ENCODE measurements around the gene AUTS2. TPM values are rescaled to one million over a fixed set of nuclear protein-coding genes. Genes with fewer than 3 reads are reported as not detected.

The AUTS2 gene
- total and polyA plus RNA-seq, 2 experiments from 2014 or later = 32.0 to 91.0 TPM

- TF ChIP-seq STAT1 (IDR thresholded peaks at IDR 0.05; ENCODE audit: unreplicated experiment) (no peak), CREB1 (CRISPR knock-in tag; IDR thresholded peaks at IDR 0.05; ENCODE audit: low read depth) (no peak), EZH2phosphoT487 (IDR thresholded peaks at IDR 0.05; ENCODE audit: unreplicated experiment) (no peak), JUNB (IDR thresholded peaks at IDR 0.05; ENCODE audit: unreplicated experiment) (no peak), ZNF114 (CRISPR knock-in tag; IDR thresholded peaks at IDR 0.05) (no peak), NANOG (IDR thresholded peaks at IDR 0.05; ENCODE audit: borderline replicate concordance) (no peak), EZH2 (IDR thresholded peaks at IDR 0.05; ENCODE audit: low read depth, unreplicated experiment) (no peak)
- TF ChIP-seq, protein P1, sequence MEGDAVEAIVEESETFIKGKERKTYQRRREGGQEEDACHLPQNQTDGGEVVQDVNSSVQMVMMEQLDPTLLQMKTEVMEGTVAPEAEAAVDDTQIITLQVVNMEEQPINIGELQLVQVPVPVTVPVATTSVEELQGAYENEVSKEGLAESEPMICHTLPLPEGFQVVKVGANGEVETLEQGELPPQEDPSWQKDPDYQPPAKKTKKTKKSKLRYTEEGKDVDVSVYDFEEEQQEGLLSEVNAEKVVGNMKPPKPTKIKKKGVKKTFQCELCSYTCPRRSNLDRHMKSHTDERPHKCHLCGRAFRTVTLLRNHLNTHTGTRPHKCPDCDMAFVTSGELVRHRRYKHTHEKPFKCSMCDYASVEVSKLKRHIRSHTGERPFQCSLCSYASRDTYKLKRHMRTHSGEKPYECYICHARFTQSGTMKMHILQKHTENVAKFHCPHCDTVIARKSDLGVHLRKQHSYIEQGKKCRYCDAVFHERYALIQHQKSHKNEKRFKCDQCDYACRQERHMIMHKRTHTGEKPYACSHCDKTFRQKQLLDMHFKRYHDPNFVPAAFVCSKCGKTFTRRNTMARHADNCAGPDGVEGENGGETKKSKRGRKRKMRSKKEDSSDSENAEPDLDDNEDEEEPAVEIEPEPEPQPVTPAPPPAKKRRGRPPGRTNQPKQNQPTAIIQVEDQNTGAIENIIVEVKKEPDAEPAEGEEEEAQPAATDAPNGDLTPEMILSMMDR (conservative IDR thresholded peaks at IDR 0.05; ENCODE audit: low read depth in 2 of 2) = no peak
These were observed 1009.5 kb downstream of the AUTS2 start (continued) for GRCh38 chr7:70607759-70608158.

DNA sequence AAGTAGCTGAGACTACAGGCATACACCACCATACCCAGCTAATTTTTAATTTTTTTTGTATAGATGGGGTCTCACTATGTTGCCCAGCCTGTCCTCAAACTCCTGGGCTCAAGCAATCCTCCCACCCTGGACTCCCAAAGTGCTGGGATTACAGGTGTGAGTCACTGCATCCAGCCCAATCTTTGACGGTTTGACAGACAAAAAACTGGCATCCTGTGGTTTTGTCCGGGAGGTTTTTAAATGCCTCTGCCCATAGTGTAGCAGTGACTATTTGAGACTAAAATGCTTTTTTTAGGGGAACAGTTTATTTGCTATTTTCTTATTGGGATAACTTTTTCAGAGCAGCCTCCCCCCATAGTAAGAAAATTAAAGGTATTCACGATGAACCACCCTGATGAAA, 1010.0 kb downstream of the AUTS2 start:
- TF ChIP-seq, protein P2, sequence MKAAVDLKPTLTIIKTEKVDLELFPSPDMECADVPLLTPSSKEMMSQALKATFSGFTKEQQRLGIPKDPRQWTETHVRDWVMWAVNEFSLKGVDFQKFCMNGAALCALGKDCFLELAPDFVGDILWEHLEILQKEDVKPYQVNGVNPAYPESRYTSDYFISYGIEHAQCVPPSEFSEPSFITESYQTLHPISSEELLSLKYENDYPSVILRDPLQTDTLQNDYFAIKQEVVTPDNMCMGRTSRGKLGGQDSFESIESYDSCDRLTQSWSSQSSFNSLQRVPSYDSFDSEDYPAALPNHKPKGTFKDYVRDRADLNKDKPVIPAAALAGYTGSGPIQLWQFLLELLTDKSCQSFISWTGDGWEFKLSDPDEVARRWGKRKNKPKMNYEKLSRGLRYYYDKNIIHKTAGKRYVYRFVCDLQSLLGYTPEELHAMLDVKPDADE (IDR thresholded peaks at IDR 0.05) = no peak
- no peak for TF ChIP-seq ZNF114 (CRISPR knock-in tag; IDR thresholded peaks at IDR 0.05)
- TF ChIP-seq CREB1 (CRISPR knock-in tag; IDR thresholded peaks at IDR 0.05; ENCODE audit: low read depth) = no peak
- no peak for TF ChIP-seq STAT1 (IDR thresholded peaks at IDR 0.05; ENCODE audit: unreplicated experiment)
- TF ChIP-seq POLR2AphosphoS5 (IDR thresholded peaks at IDR 0.05; ENCODE audit: low read depth) = no peak
- TF ChIP-seq EZH2phosphoT487 (IDR thresholded peaks at IDR 0.05; ENCODE audit: unreplicated experiment) = no peak
- no peaks in the 10 kb centered on the region for H3F3A ChIP-seq (replicated peaks; ENCODE audit: low read depth)
- no peak overlapping the region for H3K4me2 ChIP-seq
- Mint-ChIP-seq H3K27me3 (ENCODE audit: insufficient read depth, low read depth, poor library complexity) (no peaks in the 10 kb centered on the region), H3K36me3 (ENCODE audit: low read depth) (no peaks in the 10 kb centered on the region), H3K4me1 (peaks cover 5% of the 10 kb centered on the region; the same call in 2 of the 3 replicates), H3K9me3 (peaks cover 3% of the 10 kb centered on the region; the same call in 1 of the 3 replicates), H3K27ac (no peak overlapping the region), H3K4me3 (no peak overlapping the region)
- H3K4me3 ChIP-seq = no peak overlapping the region
- no peaks in the 10 kb centered on the region for H3K4me1 ChIP-seq (ENCODE audit: insufficient read depth)
- H3K27me3 ChIP-seq (ENCODE audit: insufficient read depth) = no peaks in the 10 kb centered on the region
- no peak overlapping the region for H3K27ac ChIP-seq (ENCODE audit: low read depth)
- DNase-seq (ENCODE audit: low spot score) = no peak
- H3K79me2 ChIP-seq (replicated peaks; ENCODE audit: insufficient read depth) = no peaks in the 10 kb centered on the region
- H2AFZ ChIP-seq = no peak overlapping the region
- H3K36me3 ChIP-seq (ENCODE audit: insufficient read depth) = no peaks in the 10 kb centered on the region
- no peaks in the 10 kb centered on the region; the same call in 1 of the 2 replicates for H3K9me2 ChIP-seq (ENCODE audit: insufficient read depth)
- ATAC-seq = no peak
- no peaks in the 10 kb centered on the region for H4K20me1 ChIP-seq (replicated peaks; ENCODE audit: insufficient read depth)

DNA sequence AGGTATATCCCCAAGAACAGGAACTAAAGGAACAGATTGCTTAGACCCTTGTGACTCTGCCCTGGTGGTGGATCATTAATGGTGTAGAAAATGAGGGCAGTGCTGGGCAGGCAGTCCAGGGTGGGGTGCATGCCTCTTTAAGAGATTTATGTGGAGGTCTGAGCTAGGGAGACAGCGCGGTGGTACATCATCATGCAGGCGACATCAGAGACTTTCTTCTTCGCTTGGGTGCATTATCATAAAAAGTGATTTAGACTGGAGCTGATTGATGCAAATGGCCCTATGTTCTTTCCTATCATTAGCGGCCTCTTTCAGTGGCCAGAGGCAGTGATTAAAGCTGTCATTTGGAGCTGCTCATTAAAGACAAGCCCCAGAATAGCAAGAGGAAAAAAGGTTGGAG, 1014.5 kb downstream of the AUTS2 start:
- ATAC-seq (no peak), DNase-seq (ENCODE audit: low spot score) (no peak)
- peaks cover 9% of the 10 kb centered on the region for H3K4me1 ChIP-seq (ENCODE audit: insufficient read depth)
- H3K27ac ChIP-seq (ENCODE audit: low read depth) = no peak overlapping the region
- Mint-ChIP-seq H3K4me1 (peaks cover 25% of the 10 kb centered on the region), H3K4me3 (no peak overlapping the region), H3K27me3 (ENCODE audit: insufficient read depth, low read depth, poor library complexity) (peaks cover 15% of the 10 kb centered on the region), H3K9me3 (no peaks in the 10 kb centered on the region; the same call in 1 of the 3 replicates), H3K36me3 (ENCODE audit: low read depth) (0 out of 3 replicates have a peak, but pooled peaks cover 4% of the 10 kb centered on the region), H3K27ac (no peak overlapping the region)
- H3K79me2 ChIP-seq (replicated peaks; ENCODE audit: insufficient read depth) = no peaks in the 10 kb centered on the region
- H3K36me3 ChIP-seq (ENCODE audit: insufficient read depth) = no peaks in the 10 kb centered on the region
- H3K27me3 ChIP-seq (ENCODE audit: insufficient read depth) = no peaks in the 10 kb centered on the region
- H2AFZ ChIP-seq = no peak overlapping the region
- H3K4me2 ChIP-seq = no peak overlapping the region
- H3F3A ChIP-seq (replicated peaks; ENCODE audit: low read depth) = no peaks in the 10 kb centered on the region
- H4K20me1 ChIP-seq (replicated peaks; ENCODE audit: insufficient read depth) = no peaks in the 10 kb centered on the region
- no peak overlapping the region for H3K4me3 ChIP-seq
- H3K9me2 ChIP-seq (ENCODE audit: insufficient read depth) = peaks cover 4% of the 10 kb centered on the region; the same call in 1 of the 2 replicates
- TF ChIP-seq CREB1 (CRISPR knock-in tag; IDR thresholded peaks at IDR 0.05; ENCODE audit: low read depth) = no peak
- TF ChIP-seq ZNF331 (CRISPR knock-in tag; IDR thresholded peaks at IDR 0.05; ENCODE audit: low read depth) = no peak
- TF ChIP-seq NANOG (IDR thresholded peaks at IDR 0.05; ENCODE audit: borderline replicate concordance) = no peak
- no peak for TF ChIP-seq ZNF114 (CRISPR knock-in tag; IDR thresholded peaks at IDR 0.05)
- TF ChIP-seq REST (IDR thresholded peaks at IDR 0.05; ENCODE audit: unreplicated experiment) = no peak
- TF ChIP-seq, protein P1 (conservative IDR thresholded peaks at IDR 0.05; ENCODE audit: low read depth in 2 of 2) = no peak
- TF ChIP-seq, protein P2 (IDR thresholded peaks at IDR 0.05) = no peak

Data from GM23338 (cell line).